M059J (cell line): ENCODE results near the gene HYCC2. TPM values are rescaled to one million over a fixed set of nuclear protein-coding genes. Genes with fewer than 3 reads are reported as not detected.
"Not testable (repeated sequence)": the region's sequence is repeated elsewhere in the genome, so short reads cannot be mapped to it uniquely, and the experiment has no call there.

Source experiments
- DNase-seq: peaks from one replicate; pipeline ENCODE4 v3.0.0-alpha.2; 2012; ENCODE audit warnings: low read depth
- total RNA-seq: library from RNA; depleted of rRNA; stranded (reverse); fragments of >200 nt; shearing (Covaris generic); gene quantifications from 2 replicates; pipeline ENCODE4 v1.2.3, GENCODE V29; 2014; rRNA removed

HYCC2 gene
- 6.7 and 8.4 TPM in 2 replicates for total RNA-seq

- DNase-seq, result peak; percentile 86
These were observed at the start of gene HYCC2, which contains the start of gene NDUFB3 for GRCh38 chr2:201071479-201072200. Gene HYCC2, minus strand, starts transcription at chr2:201071671. Its CDS starts 47,662 bp downstream, at chr2:201024009. Gene NDUFB3, plus strand, starts transcription at chr2:201072001. Its CDS starts 6,882 bp downstream, at chr2:201078883.

GRCh38 chr2:201118961-201119854 is 47.7 kb upstream of the HYCC2 start:
- DNase-seq, result peak; percentile 80

GRCh38 chr2:201118121-201118960 is 46.9 kb upstream of the HYCC2 start:
- peak; percentile 89 for DNase-seq

- not testable (repeated sequence) for DNase-seq
These were observed 46.2 kb upstream of the HYCC2 start for GRCh38 chr2:201117735-201118094.

GRCh38 chr2:201116959-201117734 is 45.7 kb upstream of the HYCC2 start:
- peak; percentile 80 for DNase-seq

- DNase-seq, result peak; percentile 83
These were observed 44.9 kb upstream of the HYCC2 start, which contains the start of gene CFLAR for GRCh38 chr2:201116115-201116958. Gene CFLAR, plus strand, starts transcription at chr2:201116164. Its CDS starts 13,702 bp downstream, at chr2:201129866.

GRCh38 chr2:201114846-201115245 is 43.4 kb upstream of the HYCC2 start:
- DNase-seq, result no peak

- DNase-seq, result no peak
These were observed 42.9 kb upstream of the HYCC2 start for GRCh38 chr2:201114350-201114749.

- DNase-seq, result no peak
These were observed 39.6 kb upstream of the HYCC2 start for GRCh38 chr2:201111096-201111495.

- DNase-seq, result no peak
These were observed 39.1 kb upstream of the HYCC2 start for GRCh38 chr2:201110615-201111014.

- DNase-seq, result no peak
These were observed 37.7 kb upstream of the HYCC2 start for GRCh38 chr2:201109186-201109585.

GRCh38 chr2:201108341-201108740 is 36.9 kb upstream of the HYCC2 start:
- DNase-seq, result no peak

GRCh38 chr2:201107624-201108023 is 36.2 kb upstream of the HYCC2 start:
- DNase-seq, result no peak

GRCh38 chr2:201105759-201106158 is 34.3 kb upstream of the HYCC2 start:
- DNase-seq, result no peak

GRCh38 chr2:201100497-201100896 is 29.0 kb upstream of the HYCC2 start:
- DNase-seq, result no peak

- no peak for DNase-seq
These were observed 22.1 kb upstream of the HYCC2 start for GRCh38 chr2:201093573-201093972.

- DNase-seq, result no peak
These were observed 19.1 kb upstream of the HYCC2 start for GRCh38 chr2:201090574-201090973.

GRCh38 chr2:201084863-201085262 is 13.4 kb upstream of the HYCC2 start:
- DNase-seq, result no peak

GRCh38 chr2:201074996-201075395 is 3.5 kb upstream of the HYCC2 start:
- DNase-seq, result no peak

- DNase-seq, result no peak
These were observed 1.6 kb upstream of the HYCC2 start for GRCh38 chr2:201073071-201073470.
